ENCODE data around the gene CADPS2. TPM values are rescaled to one million over a fixed set of nuclear protein-coding genes. Genes with fewer than 3 reads are reported as not detected.

CADPS2 gene
- total RNA-seq, 1 donor from 2014 or later, result 3.1 TPM

GRCh38 chr7:122887848-122888247 lies 1.6 kb upstream of the CADPS2 start:
- Mint-ChIP-seq H3K27me3 (ENCODE audit: low read depth) (peaks cover 54% of the 10 kb centered on the region), H3K4me3 (peak overlapping the region; percentile 94), H3K36me3 (ENCODE audit: low read depth) (no peaks in the 10 kb centered on the region), H3K9me3 (no peaks in the 10 kb centered on the region), H3K4me1 (peaks cover 15% of the 10 kb centered on the region), H3K27ac (ENCODE audit: unreplicated experiment) (no peak overlapping the region)
- TF ChIP-seq CTCF (conservative IDR thresholded peaks at IDR 0.05), result no peak
- DNase-seq (ENCODE audit: low read depth, low spot score), result no peak

- Mint-ChIP-seq H3K27ac (ENCODE audit: unreplicated experiment) (no peak overlapping the region), H3K4me1 (peaks cover 15% of the 10 kb centered on the region), H3K4me3 (peak overlapping the region; percentile 94), H3K9me3 (no peaks in the 10 kb centered on the region), H3K36me3 (ENCODE audit: low read depth) (no peaks in the 10 kb centered on the region), H3K27me3 (ENCODE audit: low read depth) (peaks cover 56% of the 10 kb centered on the region)
- TF ChIP-seq CTCF (conservative IDR thresholded peaks at IDR 0.05), result peak; percentile 45
- DNase-seq (ENCODE audit: low read depth, low spot score), result peak; percentile 41
Observed at GRCh38 chr7:122887198-122887597, 938 bp upstream of the CADPS2 start.

- Mint-ChIP-seq H3K36me3 (ENCODE audit: low read depth) (no peaks in the 10 kb centered on the region), H3K27ac (ENCODE audit: unreplicated experiment) (no peak overlapping the region), H3K27me3 (ENCODE audit: low read depth) (peaks cover 56% of the 10 kb centered on the region), H3K4me3 (peak overlapping the region; percentile 92), H3K4me1 (peaks cover 15% of the 10 kb centered on the region), H3K9me3 (no peaks in the 10 kb centered on the region)
- DNase-seq (ENCODE audit: low read depth, low spot score), result peak; percentile 29
- peak; percentile 24 for TF ChIP-seq CTCF (conservative IDR thresholded peaks at IDR 0.05)
Observed at GRCh38 chr7:122885583-122886356, 490 bp downstream of the CADPS2 start.

- no peak for TF ChIP-seq CTCF (conservative IDR thresholded peaks at IDR 0.05)
- H3K9me3 Mint-ChIP-seq, result no peaks in the 10 kb centered on the region
- DNase-seq (ENCODE audit: low read depth, low spot score), result no peak
- H3K27me3 Mint-ChIP-seq (ENCODE audit: low read depth), result peaks cover 49% of the 10 kb centered on the region
- H3K36me3 Mint-ChIP-seq (ENCODE audit: low read depth), result no peaks in the 10 kb centered on the region
- H3K4me3 Mint-ChIP-seq, result peak overlapping the region; percentile 71
- H3K4me1 Mint-ChIP-seq, result peaks cover 15% of the 10 kb centered on the region
- no peak overlapping the region for H3K27ac Mint-ChIP-seq (ENCODE audit: unreplicated experiment)
Observed at GRCh38 chr7:122884186-122884585, 2.1 kb downstream of the CADPS2 start.

GRCh38 chr7:122883049-122883680 lies 3.1 kb downstream of the CADPS2 start:
- TF ChIP-seq CTCF (conservative IDR thresholded peaks at IDR 0.05), result no peak
- no peak overlapping the region for H3K27ac Mint-ChIP-seq (ENCODE audit: unreplicated experiment)
- H3K27me3 Mint-ChIP-seq (ENCODE audit: low read depth), result peaks cover 41% of the 10 kb centered on the region
- no peak for DNase-seq (ENCODE audit: low read depth, low spot score)
- H3K9me3 Mint-ChIP-seq, result no peaks in the 10 kb centered on the region
- H3K36me3 Mint-ChIP-seq (ENCODE audit: low read depth), result no peaks in the 10 kb centered on the region
- peaks cover 15% of the 10 kb centered on the region for H3K4me1 Mint-ChIP-seq
- H3K4me3 Mint-ChIP-seq, result peak overlapping the region; percentile 53
